Ishikawa (cell line): ENCODE measurements around the gene DUSP15.

Experiments
- CEBPB ChIP-seq: IDR thresholded peaks from 2 replicates; pipeline ENCODE4 v1.6.1; 2012
- CREB1 ChIP-seq: IDR thresholded peaks from 2 replicates; pipeline ENCODE4 v1.6.1; 2012; ENCODE audit warnings: low read depth
- EGR1 ChIP-seq: IDR thresholded peaks from 2 replicates; pipeline ENCODE4 v1.6.1; 2012
- EP300 ChIP-seq: IDR thresholded peaks from 2 replicates; pipeline ENCODE4 v1.6.1; 2012; ENCODE audit warnings: borderline replicate concordance
- FOXM1 ChIP-seq: IDR thresholded peaks from 2 replicates; pipeline ENCODE4 v1.6.1; 2012; ENCODE audit warnings: low read depth, borderline replicate concordance
- MAX ChIP-seq: IDR thresholded peaks from 2 replicates; pipeline ENCODE4 v1.6.1; 2012
- NFIC ChIP-seq: IDR thresholded peaks from 2 replicates; pipeline ENCODE4 v1.6.1; 2012
- RAD21 ChIP-seq: IDR thresholded peaks from 2 replicates; pipeline ENCODE4 v1.6.1; 2012; ENCODE audit warnings: low read depth
- REST ChIP-seq: IDR thresholded peaks from 2 replicates; pipeline ENCODE4 v1.6.1; 2012; ENCODE audit warnings: low read depth, mild to moderate bottlenecking
- TAF1 ChIP-seq: IDR thresholded peaks from 2 replicates; pipeline ENCODE4 v1.6.1; 2012; ENCODE audit warnings: low read depth, mild to moderate bottlenecking
- TCF12 ChIP-seq: IDR thresholded peaks from 2 replicates; pipeline ENCODE4 v1.6.1; 2012; ENCODE audit warnings: low read depth
- TEAD4 ChIP-seq: IDR thresholded peaks from 2 replicates; pipeline ENCODE4 v1.6.1; 2012
- USF1 ChIP-seq: IDR thresholded peaks from 2 replicates; pipeline ENCODE4 v1.6.1; 2012
- YY1 ChIP-seq: IDR thresholded peaks from 2 replicates; pipeline ENCODE4 v1.6.1; 2012; ENCODE audit warnings: low read depth
- ZBTB7A ChIP-seq: IDR thresholded peaks from 2 replicates; pipeline ENCODE4 v1.6.1; 2012; ENCODE audit warnings: low read depth

Gene DUSP15

GRCh38 chr20:31848088-31848999, 22.0 kb downstream of the DUSP15 start:
- TF ChIP-seq MAX = no peak
- no peak for TF ChIP-seq ZBTB7A
- TF ChIP-seq EP300 = no peak
- TF ChIP-seq NFIC = no peak
- no peak for TF ChIP-seq REST
- no peak for TF ChIP-seq TEAD4
- no peak for TF ChIP-seq CEBPB
- no peak for TF ChIP-seq FOXM1
- no peak for TF ChIP-seq TAF1
- no peak for TF ChIP-seq YY1
- no peak for TF ChIP-seq CREB1
- TF ChIP-seq USF1 = no peak
- no peak for TF ChIP-seq RAD21
- no peak for TF ChIP-seq TCF12
- no peak for TF ChIP-seq EGR1

- TF ChIP-seq MAX (no peak), CEBPB (no peak), CREB1 (no peak), TEAD4 (no peak)
These were observed 23.6 kb downstream of the DUSP15 start for GRCh38 chr20:31846793-31847138.

- TF ChIP-seq REST (no peak), TCF12 (0 out of 2 replicates have a peak, but pooled peaks have one; percentile 41), RAD21 (peak; percentile 4; the same call in 1 of the 2 replicates), EGR1 (no peak)
These were observed 24.9 kb downstream of the DUSP15 start, which contains the start of gene FOXS1 for GRCh38 chr20:31845300-31845863. TSS of gene FOXS1 (minus strand) at chr20:31845604. CDS start at chr20:31845542, 62 bp downstream.

- TF ChIP-seq TAF1 (no peak), TCF12 (no peak), REST (no peak), RAD21 (no peak), MAX (no peak), EP300 (no peak), CREB1 (no peak)
These were observed 25.5 kb downstream of the DUSP15 start for GRCh38 chr20:31844737-31845299.

GRCh38 chr20:31843881-31844280, 26.4 kb downstream of the DUSP15 start:
- TF ChIP-seq REST (no peak), CEBPB (no peak), ZBTB7A (no peak), YY1 (no peak), EGR1 (no peak), FOXM1 (no peak), USF1 (no peak), MAX (no peak), EP300 (no peak), NFIC (no peak), RAD21 (no peak), TEAD4 (no peak), TAF1 (no peak), CREB1 (no peak)
